Osteoblast (primary cell): ENCODE results near the gene UPF2. TPM values are rescaled to one million over a fixed set of nuclear protein-coding genes. Genes with fewer than 3 reads are reported as not detected.
A peak's percentile ranks its signal among the peaks of the same experiment; 100 is the strongest.
"Not testable (repeated sequence)": the region's sequence is repeated elsewhere in the genome, so short reads cannot be mapped to it uniquely, and the experiment has no call there.

ENCODE experiments used
- DNase-seq: peaks from one replicate; pipeline ENCODE4 v3.0.0; 2011; ENCODE audit warnings: low spot score, mixed read lengths; ENCODE audit not compliant: insufficient read length; ENCODE audit errors: missing footprints
- H2AFZ ChIP-seq: 2 replicates; pipeline ENCODE4 v1.6.0; 2011; ENCODE audit warnings: mild to moderate bottlenecking, low read length
- H3K27ac ChIP-seq: 2 replicates; pipeline ENCODE4 v1.5.1; 2011; ENCODE audit warnings: mild to moderate bottlenecking, low read depth, low read length, moderate library complexity
- H3K27me3 ChIP-seq: 2 replicates; pipeline ENCODE4 v1.6.0; 2012; ENCODE audit warnings: mild to moderate bottlenecking, control low read depth, inconsistent platforms, low read length, moderate library complexity; ENCODE audit not compliant: insufficient read depth
- H3K36me3 ChIP-seq: 2 replicates; pipeline ENCODE4 v1.5.1; 2011; ENCODE audit warnings: mild to moderate bottlenecking, low read length, control low read depth, moderate library complexity; ENCODE audit not compliant: insufficient read depth
- H3K4me1 ChIP-seq: 2 replicates; pipeline ENCODE4 v1.5.1; 2011; ENCODE audit warnings: mild to moderate bottlenecking, low read length, control low read depth, moderate library complexity; ENCODE audit not compliant: insufficient read depth
- H3K4me2 ChIP-seq: 2 replicates; pipeline ENCODE4 v1.6.0; 2011; ENCODE audit warnings: mild to moderate bottlenecking, low read length; ENCODE audit not compliant: insufficient read depth
- H3K4me3 ChIP-seq: fragments of 200-600 bp; sonication (generic); 3 replicates; pipeline ENCODE4 v1.5.1; 2012; ENCODE audit warnings: mild to moderate bottlenecking, low read length, inconsistent platforms; ENCODE audit not compliant: insufficient read depth
- H3K79me2 ChIP-seq: 2 replicates; pipeline ENCODE4 v1.6.0; 2012; ENCODE audit warnings: mild to moderate bottlenecking, low read length, control low read depth, inconsistent platforms; ENCODE audit not compliant: insufficient read depth
- H3K9me3 ChIP-seq: 2 replicates; pipeline ENCODE4 v1.5.1; 2011; ENCODE audit warnings: low read depth, low read length, control low read depth
- H4K20me1 ChIP-seq: 2 replicates; pipeline ENCODE4 v1.6.0; 2012; ENCODE audit warnings: mild to moderate bottlenecking, low read length, control low read depth; ENCODE audit not compliant: insufficient read depth
- CTCF ChIP-seq: IDR thresholded peaks from 2 replicates; pipeline ENCODE4 v1.5.1; 2011; ENCODE audit warnings: mild to moderate bottlenecking, low read depth, low read length, moderate library complexity; ENCODE audit errors: extremely low read depth
- total RNA-seq: library from RNA; depleted of rRNA; stranded (reverse); fragments of >200 nt; gene quantifications from 2 replicates; pipeline ENCODE4 v1.2.3, GENCODE V29; 2012

Gene UPF2
- total RNA-seq, 1 donor: 15.9 TPM

GRCh38 chr10:11982253-11982652 lies 60.4 kb downstream of the UPF2 start:
- H3K27ac ChIP-seq: no peak overlapping the region
- peak; percentile 4 for DNase-seq
- peaks cover 5% of the 10 kb centered on the region for H4K20me1 ChIP-seq
- H3K36me3 ChIP-seq: peaks cover 23% of the 10 kb centered on the region
- H2AFZ ChIP-seq: no peak overlapping the region
- H3K4me3 ChIP-seq: no peak overlapping the region
- no peaks in the 10 kb centered on the region for H3K4me1 ChIP-seq
- TF ChIP-seq CTCF: no peak
- no peaks in the 10 kb centered on the region for H3K9me3 ChIP-seq
- no peaks in the 10 kb centered on the region for H3K79me2 ChIP-seq
- H3K4me2 ChIP-seq: no peak overlapping the region
- H3K27me3 ChIP-seq: no peaks in the 10 kb centered on the region

- Histone ChIP-seq H3K4me2 (no peak overlapping the region), H2AFZ (no peak overlapping the region), H3K27me3 (no peaks in the 10 kb centered on the region), H3K4me3 (no peak overlapping the region), H3K4me1 (no peaks in the 10 kb centered on the region), H4K20me1 (no peaks in the 10 kb centered on the region), H3K79me2 (no peaks in the 10 kb centered on the region), H3K27ac (no peak overlapping the region), H3K9me3 (no peaks in the 10 kb centered on the region), H3K36me3 (peaks cover 13% of the 10 kb centered on the region)
- no peak for TF ChIP-seq CTCF
- DNase-seq: peak; percentile 3
These were observed 66.8 kb downstream of the UPF2 start for GRCh38 chr10:11975795-11976194.

- H3K27me3 ChIP-seq: not testable (repeated sequence)
These were observed 70.1 kb downstream of the UPF2 start for GRCh38 chr10:11972523-11972922.

GRCh38 chr10:11962176-11962575 lies 80.4 kb downstream of the UPF2 start:
- Histone ChIP-seq H3K4me2 (no peak overlapping the region), H3K79me2 (no peaks in the 10 kb centered on the region), H4K20me1 (no peaks in the 10 kb centered on the region), H3K4me1 (no peaks in the 10 kb centered on the region), H3K27me3 (no peaks in the 10 kb centered on the region), H3K9me3 (no peaks in the 10 kb centered on the region), H3K36me3 (peaks cover 52% of the 10 kb centered on the region), H2AFZ (no peak overlapping the region), H3K4me3 (no peak overlapping the region), H3K27ac (no peak overlapping the region)
- DNase-seq: no peak
- TF ChIP-seq CTCF: no peak

More at GRCh38 chr10:11972523-11972922, 70.1 kb downstream of the UPF2 start:
- not testable (repeated sequence) for H3K36me3 ChIP-seq, H3K4me2 ChIP-seq, H3K9me3 ChIP-seq, H3K4me1 ChIP-seq, DNase-seq, H3K27ac ChIP-seq, H4K20me1 ChIP-seq, H3K79me2 ChIP-seq, H3K4me3 ChIP-seq, H2AFZ ChIP-seq

GRCh38 chr10:11961771-11962170 lies 80.8 kb downstream of the UPF2 start:
- Histone ChIP-seq H3K36me3 (peaks cover 52% of the 10 kb centered on the region), H3K4me2 (no peak overlapping the region), H3K4me3 (no peak overlapping the region), H3K27me3 (no peaks in the 10 kb centered on the region), H2AFZ (no peak overlapping the region), H3K9me3 (no peaks in the 10 kb centered on the region), H4K20me1 (no peaks in the 10 kb centered on the region), H3K4me1 (no peaks in the 10 kb centered on the region), H3K27ac (no peak overlapping the region), H3K79me2 (no peaks in the 10 kb centered on the region)
- DNase-seq: no peak
- no peak for TF ChIP-seq CTCF
